ENCODE measurements around the gene SPEM2.
A peak's percentile ranks its signal among the peaks of the same experiment; 100 is the strongest.

Gene SPEM2

DNA sequence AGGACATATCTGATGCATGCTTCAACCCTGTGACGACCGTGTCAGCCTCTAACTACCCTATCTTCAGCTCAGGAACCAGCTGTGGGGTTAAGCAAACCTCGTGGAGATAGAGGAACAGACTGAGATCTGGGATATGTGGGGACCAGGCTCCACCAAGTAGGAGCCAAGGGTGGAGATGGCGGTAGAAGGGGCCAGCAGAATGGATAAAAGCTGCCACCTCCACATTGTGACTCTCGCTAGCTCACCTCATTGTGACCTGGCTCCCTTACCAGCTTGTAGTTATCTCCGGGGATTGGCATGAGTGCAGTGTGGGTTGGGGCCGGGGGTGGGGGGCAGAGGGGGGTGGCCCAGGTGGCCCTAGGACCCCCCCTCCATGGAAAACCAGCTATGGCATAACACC is at the start of gene SPEM2:
TSS of gene SPEM2 (plus strand) at position 301 of the 400 bp plus-strand sequence. CDS start at position 374, 73 bp downstream.
- no peak for DNase-seq

DNA sequence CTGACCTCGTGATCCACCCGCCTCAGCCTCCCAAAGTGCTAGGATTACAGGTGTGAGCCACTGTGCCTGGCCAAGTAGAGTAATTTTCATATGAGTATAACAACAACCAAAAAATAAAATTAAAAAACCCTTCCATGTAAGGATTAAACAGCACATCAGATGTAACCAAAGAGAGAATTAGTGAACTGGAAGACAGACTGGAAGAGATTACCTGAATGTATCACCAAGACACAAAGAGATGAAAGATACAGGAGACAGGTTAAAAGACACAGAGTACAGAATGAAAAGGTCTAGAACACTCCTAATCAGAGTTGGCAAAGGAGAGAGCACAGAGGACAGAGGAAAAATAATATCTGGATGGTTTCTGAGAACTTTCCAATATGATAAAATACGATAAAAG is 46.3 kb upstream of the SPEM2 start:
- no peak for DNase-seq

DNA sequence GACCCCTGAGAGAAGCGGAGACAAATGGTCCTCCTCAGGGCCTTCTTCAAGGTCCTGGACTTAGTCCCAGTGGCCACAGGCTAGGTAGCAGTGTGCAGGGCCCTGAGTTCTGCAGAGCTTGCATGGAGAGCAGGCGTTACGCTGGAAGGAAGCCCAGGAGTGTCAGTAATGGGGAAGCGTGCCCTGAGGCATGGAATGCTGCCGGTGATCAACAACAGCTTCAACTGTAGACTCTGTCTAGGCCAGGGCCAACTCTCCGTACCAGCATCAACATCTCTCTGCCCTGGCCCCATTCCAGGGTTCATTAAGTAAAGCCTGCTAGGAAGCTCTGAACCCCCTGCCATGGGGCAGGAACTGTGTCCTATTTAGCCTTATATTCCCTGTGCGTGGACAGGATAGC is 45.1 kb upstream of the SPEM2 start:
- peak; percentile 50 for DNase-seq

DNA sequence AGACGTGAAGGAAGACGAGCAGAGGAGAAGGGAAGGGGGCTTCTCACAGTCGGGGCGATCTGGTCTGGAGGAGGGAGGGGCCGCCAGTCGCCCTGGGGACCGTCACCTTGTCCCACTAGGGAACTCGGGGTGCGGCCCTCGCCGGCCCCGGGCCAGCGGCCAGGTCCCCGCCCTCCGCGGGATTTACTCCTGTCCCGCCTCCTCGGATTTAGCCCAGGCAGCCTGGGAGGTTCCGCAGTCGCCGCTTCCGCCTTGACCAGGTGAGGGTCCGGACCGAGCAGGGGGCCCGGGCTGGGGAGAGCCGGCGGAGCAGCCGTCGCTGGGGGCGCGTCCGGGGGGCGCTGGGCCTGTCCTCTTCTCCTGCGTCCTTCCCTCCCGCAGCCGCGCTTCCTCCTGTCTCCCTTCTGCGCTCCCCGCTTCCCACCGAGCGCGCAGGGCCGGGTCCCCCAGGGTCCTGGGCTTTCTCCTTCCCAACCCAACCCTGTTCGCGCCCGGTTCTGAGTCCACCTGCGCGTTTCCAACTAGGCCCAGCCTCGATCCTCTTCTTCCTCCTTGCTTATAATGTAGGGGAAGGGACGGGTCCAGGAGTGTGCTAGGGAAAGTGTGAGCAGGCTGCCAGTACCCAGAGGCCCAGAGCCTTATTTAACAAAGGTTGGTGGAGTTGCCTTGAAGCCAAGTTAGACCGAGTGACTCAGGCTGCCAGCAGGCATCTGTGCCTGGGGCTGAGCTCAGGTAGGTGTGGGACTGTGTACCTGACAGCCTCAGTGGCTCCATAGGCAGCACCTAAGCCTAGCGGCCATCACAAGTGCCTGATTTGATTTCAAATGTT is 44.3 kb upstream of the SPEM2 start, which contains the start of gene TNK1:
TSS of gene TNK1 (plus strand) at position 235 of the 829 bp plus-strand sequence. CDS start 1,838 bp downstream, outside the sequence.
- peak; percentile 30 for DNase-seq

DNA sequence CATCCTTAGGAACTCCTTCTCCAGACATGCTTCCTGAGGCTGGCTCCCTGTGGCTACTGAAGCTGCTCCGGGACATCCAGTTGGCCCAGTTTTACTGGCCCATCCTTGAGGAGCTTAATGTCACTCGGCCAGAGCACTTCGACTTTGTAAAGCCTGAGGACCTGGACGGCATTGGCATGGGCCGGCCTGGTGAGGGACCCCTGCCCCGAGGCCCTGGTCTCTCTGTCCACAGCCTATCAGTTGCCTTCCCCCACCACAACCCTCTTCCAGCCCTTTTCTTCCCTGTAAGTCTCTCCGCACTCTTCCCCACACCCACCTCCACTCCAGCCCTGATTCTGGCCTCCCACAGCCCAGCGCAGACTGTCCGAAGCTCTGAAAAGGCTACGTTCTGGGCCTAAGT is 42.5 kb upstream of the SPEM2 start:
- DNase-seq = no peak

DNA sequence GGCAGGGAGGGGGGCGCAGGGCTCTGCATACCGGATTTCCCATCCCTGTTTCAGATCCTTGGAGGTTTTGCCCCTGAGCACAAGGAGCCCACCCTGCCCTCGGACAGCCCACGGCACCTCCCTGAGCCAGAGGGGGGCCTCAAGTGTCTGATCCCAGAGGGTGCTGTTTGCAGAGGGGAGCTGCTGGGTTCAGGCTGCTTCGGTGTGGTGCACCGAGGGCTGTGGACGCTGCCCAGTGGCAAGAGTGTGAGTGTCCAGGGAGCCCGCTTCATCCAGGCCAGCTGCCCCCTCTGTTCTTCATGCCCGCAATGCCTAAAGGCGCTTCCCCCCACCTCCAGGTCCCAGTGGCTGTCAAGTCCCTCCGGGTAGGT is 42.1 kb upstream of the SPEM2 start:
- DNase-seq = no peak

DNA sequence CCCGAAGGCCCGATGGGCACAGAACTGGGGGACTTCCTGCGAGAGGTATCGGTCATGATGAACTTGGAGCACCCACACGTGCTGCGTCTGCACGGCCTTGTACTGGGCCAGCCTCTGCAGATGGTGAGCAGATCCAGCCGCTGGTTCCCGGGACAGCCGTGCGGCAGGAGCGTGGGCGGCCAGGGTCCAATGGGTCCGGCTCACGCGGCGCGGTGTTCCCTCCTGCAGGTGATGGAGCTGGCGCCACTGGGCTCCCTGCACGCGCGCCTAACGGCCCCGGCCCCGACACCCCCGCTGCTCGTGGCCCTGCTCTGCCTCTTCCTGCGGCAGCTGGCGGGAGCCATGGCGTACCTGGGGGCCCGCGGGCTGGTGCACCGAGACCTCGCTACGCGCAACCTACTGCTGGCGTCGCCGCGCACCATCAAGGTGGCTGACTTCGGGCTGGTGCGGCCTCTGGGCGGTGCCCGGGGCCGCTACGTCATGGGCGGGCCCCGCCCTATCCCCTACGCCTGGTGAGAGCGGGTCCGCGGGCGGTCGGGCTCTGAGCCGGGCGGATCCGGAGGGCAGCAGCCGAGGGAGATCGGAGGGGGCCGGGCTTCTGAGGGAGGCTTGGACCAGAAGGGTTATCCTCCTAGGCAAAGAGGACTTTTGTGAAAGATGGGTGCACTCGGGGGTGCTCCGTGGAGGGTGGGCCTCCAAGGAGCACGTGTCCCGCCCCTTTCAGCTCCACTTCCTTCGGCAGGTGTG is 41.5 kb upstream of the SPEM2 start:
- DNase-seq = peak; percentile 62

GRCh38 chr17:7384489-7385081 is 40.8 kb upstream of the SPEM2 start:
- no peak for DNase-seq

- DNase-seq = no peak
These were observed 36.6 kb upstream of the SPEM2 start for GRCh38 chr17:7388856-7389255.

DNA sequence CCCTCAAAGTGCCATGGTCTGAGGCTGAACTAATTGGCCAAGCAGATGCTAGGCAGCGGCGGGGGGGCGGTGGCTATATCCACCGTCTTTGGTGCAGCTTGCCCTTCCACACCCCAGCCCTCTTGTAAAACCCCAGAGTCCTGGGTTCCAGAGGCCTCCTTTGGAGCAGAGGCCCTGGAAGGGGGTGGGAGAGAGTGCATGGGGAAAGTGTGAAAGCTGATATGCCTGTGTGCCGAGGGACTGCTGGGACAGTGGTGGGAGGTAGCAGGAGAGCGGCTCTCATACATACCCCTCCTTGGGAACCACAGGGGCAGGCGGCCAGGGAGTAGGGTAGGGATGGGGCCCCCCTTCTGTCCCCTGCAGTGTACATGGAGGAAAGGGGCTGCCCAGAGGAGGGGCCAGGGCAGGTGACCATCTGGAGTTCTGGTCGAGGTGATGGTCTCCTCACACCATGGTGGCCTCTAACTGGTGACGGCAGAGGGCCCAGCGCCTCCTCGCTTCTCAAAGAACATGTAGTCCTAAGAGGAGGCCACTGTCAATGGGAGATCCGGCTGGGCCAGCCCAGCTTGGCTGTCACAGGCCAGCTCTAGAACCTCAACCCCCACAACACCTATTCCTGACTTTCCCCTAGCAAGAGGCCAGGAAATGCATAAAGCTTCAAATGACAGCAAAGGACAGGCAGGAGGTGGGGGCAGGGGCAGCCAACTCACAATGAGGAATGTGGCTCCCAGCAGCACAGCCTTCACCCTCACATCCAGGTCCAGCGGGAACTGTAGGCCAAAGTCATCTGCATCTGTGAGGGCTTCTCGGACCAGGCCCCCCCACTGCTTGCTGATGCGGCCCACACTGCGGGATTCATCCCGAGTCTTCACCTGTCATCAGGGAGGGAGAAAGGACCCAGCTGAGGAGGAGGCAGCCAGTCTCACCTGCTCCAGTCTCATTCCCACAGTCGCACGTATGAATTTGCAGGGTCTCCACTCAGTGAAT is 35.2 kb upstream of the SPEM2 start:
- no peak for DNase-seq

GRCh38 chr17:7391307-7391706 is 34.1 kb upstream of the SPEM2 start:
- DNase-seq = no peak

GRCh38 chr17:7392696-7393612 is 32.5 kb upstream of the SPEM2 start:
- DNase-seq = no peak

- no peak for DNase-seq
These were observed 31.6 kb upstream of the SPEM2 start for GRCh38 chr17:7393613-7394451.

DNA sequence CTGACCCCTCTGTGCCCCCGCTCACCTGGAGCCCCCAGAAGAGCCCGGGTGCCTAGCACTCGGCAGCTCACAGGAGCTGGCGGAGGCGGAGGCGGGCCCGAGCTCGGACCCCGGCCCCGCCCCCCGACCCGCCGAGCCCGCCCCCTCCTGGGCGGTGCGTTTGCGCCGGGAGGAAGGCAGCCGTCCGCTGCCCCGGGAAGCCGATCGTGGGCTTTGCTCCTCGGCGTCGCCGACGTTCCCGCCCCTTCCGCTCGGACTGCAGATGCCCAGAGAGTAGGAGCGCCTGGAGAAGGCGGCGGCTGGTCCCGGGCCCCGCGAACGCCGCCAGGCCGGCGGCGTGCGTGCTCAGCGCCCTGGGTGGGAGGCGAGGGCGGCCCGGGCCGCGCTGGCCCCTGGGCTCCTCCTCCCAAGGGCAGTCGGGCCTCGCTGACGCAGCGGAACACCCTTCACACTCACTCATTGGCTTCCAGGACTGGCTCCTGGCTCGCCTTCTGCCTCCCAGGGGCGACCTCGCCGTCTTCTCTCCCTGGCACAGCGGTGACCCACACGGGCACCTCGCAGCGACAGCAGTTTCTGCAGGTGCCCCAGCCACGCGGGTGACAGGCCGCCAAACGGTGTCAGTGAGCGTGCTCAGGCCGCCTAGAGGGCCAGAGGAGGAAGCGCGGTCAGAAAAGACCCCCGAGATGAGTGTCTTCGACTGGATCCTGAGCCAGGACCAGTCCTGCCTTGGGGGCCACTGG is 30.8 kb upstream of the SPEM2 start, which contains the start of gene PLSCR3:
TSS of gene PLSCR3 (minus strand) at position 74 of the 740 bp plus-strand sequence. CDS start 415 bp downstream, outside the sequence.
- peak; percentile 94 for DNase-seq

GRCh38 chr17:7396147-7396546 is 29.3 kb upstream of the SPEM2 start:
- no peak for DNase-seq

DNA sequence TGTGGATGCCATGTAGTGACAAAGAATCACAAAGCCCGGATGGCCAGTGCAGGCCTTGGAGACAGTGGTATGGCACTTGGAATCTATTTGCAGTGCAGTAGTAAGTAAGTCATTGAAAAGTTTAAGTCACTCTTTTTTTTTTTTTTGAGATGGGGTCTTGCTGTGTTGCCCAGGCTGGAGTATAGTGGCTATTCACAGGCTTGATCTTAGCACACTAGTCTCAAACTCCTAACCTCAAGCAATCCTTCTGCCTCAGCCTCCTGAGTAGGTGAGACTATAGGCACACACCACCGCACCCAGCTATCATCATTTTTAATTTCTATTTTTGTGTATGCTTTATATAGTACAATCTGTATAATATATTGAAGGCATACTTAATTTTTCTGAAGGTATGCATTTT is 26.8 kb upstream of the SPEM2 start:
- DNase-seq = peak; percentile 3

- no peak for DNase-seq
These were observed 22.2 kb upstream of the SPEM2 start for GRCh38 chr17:7403043-7403726.

GRCh38 chr17:7403727-7403976 is 21.8 kb upstream of the SPEM2 start:
- no peak for DNase-seq
